ENCODE measurements around the gene GAS2L1.

The GAS2L1 gene

DNA sequence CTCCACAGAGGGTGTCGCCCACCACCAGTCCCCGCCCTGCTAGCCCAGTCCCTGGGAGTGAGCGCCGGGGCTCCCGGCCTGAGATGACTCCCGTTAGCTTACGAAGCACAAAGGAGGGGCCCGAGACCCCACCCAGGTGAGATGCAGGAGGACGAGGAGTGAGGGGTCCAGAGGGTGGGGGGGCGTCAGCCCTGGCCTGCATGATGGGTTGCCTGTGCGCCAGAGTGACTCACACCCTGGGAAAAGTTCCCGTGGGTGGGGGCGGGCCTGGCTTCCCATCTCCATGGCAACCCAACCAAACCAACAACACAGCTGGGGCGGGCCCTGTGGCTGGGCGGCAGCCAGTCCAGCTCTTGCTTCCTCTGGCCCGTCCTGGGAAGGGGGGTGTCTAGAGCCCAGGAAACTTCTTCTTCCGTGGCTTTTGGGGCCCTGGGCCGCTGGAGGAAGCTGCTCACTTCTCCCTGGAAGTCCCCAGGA is 4.5 kb downstream of the GAS2L1 start (continued):
- TF ChIP-seq, protein P1, sequence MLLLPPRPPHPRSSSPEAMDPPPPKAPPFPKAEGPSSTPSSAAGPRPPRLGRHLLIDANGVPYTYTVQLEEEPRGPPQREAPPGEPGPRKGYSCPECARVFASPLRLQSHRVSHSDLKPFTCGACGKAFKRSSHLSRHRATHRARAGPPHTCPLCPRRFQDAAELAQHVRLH (tag by site-specific recombination; IDR thresholded peaks at IDR 0.05) = no peak
- TF ChIP-seq ZNF791 (tag by site-specific recombination; IDR thresholded peaks at IDR 0.05) = no peak
- TF ChIP-seq ZNF354C (tag by site-specific recombination; IDR thresholded peaks at IDR 0.05; ENCODE audit: borderline replicate concordance, low read depth) = no peak
- TF ChIP-seq ZNF701 (tag by site-specific recombination; IDR thresholded peaks at IDR 0.05) = no peak
- TF ChIP-seq, protein P2, sequence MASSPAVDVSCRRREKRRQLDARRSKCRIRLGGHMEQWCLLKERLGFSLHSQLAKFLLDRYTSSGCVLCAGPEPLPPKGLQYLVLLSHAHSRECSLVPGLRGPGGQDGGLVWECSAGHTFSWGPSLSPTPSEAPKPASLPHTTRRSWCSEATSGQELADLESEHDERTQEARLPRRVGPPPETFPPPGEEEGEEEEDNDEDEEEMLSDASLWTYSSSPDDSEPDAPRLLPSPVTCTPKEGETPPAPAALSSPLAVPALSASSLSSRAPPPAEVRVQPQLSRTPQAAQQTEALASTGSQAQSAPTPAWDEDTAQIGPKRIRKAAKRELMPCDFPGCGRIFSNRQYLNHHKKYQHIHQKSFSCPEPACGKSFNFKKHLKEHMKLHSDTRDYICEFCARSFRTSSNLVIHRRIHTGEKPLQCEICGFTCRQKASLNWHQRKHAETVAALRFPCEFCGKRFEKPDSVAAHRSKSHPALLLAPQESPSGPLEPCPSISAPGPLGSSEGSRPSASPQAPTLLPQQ (tag by site-specific recombination; IDR thresholded peaks at IDR 0.05) = 0 out of 2 replicates have a peak, but pooled peaks have one; percentile 60
- no peak for TF ChIP-seq ZNF133 (tag by site-specific recombination; IDR thresholded peaks at IDR 0.05)
- TF ChIP-seq ZFP37 (tag by site-specific recombination; IDR thresholded peaks at IDR 0.05) = no peak
- peak; percentile 57 for TF ChIP-seq SP7 (tag by site-specific recombination; IDR thresholded peaks at IDR 0.05)
- TF ChIP-seq ZFP69B (tag by site-specific recombination; IDR thresholded peaks at IDR 0.05) = no peak
- TF ChIP-seq ZNF544 (tag by site-specific recombination; IDR thresholded peaks at IDR 0.05) = no peak
- TF ChIP-seq ZNF624 (tag by site-specific recombination; IDR thresholded peaks at IDR 0.05) = no peak
- TF ChIP-seq MYNN (tag by site-specific recombination; IDR thresholded peaks at IDR 0.05; ENCODE audit: borderline replicate concordance) = no peak
- TF ChIP-seq ZNF350 (tag by site-specific recombination; IDR thresholded peaks at IDR 0.05) = no peak
- TF ChIP-seq KLF10 (tag by site-specific recombination; IDR thresholded peaks at IDR 0.05) = no peak
- no peak for TF ChIP-seq ZNF664 (tag by site-specific recombination; IDR thresholded peaks at IDR 0.05)
- TF ChIP-seq ZNF223 (tag by site-specific recombination; IDR thresholded peaks at IDR 0.05) = no peak
- no peak for TF ChIP-seq ZNF394 (tag by site-specific recombination; IDR thresholded peaks at IDR 0.05; ENCODE audit: borderline replicate concordance)

DNA sequence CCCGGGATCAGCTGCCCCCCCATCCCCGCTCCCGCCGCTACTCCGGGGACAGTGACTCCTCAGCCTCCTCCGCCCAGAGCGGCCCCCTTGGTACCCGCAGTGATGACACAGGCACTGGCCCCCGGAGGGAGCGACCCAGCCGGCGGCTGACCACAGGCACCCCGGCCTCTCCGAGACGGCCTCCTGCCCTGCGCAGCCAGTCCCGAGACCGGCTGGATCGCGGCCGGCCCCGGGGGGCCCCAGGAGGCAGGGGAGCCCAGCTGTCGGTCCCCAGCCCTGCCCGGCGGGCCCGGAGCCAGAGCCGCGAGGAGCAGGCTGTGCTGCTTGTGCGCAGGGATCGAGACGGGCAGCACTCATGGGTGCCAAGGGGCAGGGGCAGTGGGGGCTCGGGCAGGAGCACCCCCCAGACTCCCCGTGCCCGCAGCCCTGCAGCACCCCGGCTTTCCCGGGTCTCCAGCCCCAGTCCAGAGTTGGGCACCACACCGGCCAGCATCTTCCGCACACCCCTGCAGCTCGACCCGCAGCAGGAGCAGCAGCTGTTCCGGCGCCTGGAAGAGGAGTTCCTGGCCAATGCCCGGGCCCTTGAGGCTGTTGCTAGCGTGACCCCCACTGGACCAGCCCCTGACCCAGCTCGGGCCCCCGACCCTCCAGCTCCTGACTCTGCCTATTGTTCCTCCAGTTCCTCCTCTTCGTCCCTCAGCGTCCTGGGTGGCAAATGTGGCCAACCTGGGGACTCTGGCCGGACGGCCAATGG is 5.2 kb downstream of the GAS2L1 start:
- Histone ChIP-seq H3K4me3 (ENCODE audit: low read depth, low read length) (no peak overlapping the region), H3K9me3 (ENCODE audit: control insufficient read depth, insufficient read depth, low read depth, low read length) (no peaks in the 10 kb centered on the region), H3K27ac (ENCODE audit: extremely low read depth, low read depth, low read length) (no peak overlapping the region), H3K4me1 (ENCODE audit: control insufficient read depth, insufficient read depth, low read length) (peaks cover 14% of the 10 kb centered on the region), H3K36me3 (ENCODE audit: control insufficient read depth in 2 of 2, insufficient read depth in 1 of 2, low read length in 2 of 2) (no peaks in the 10 kb centered on the region)
- ChIA-PET CTCF (interaction anchor here (0.6 to 1.6 kb wide), 5 partner anchors 10 to 89 kb away, joined by 3 to 6 read pairs (median 3); no protein-coding TSS in a partner anchor), POLR2A (interaction anchor here (0.5 to 1.7 kb wide), 6 partner anchors 9 to 169 kb away, joined by 3 to 6 read pairs (median 4); partner anchors contain the start of genes EWSR1 and RHBDD3)
- TF ChIP-seq ZNF830 (tag by site-specific recombination; IDR thresholded peaks at IDR 0.05; ENCODE audit: low read depth) (no peak), BCL11B (tag by site-specific recombination; IDR thresholded peaks at IDR 0.05; ENCODE audit: low read depth) (peak; percentile 55; the same call in 1 of the 2 replicates), ZNF23 (tag by site-specific recombination; IDR thresholded peaks at IDR 0.05; ENCODE audit: borderline replicate concordance) (no peak)

DNA sequence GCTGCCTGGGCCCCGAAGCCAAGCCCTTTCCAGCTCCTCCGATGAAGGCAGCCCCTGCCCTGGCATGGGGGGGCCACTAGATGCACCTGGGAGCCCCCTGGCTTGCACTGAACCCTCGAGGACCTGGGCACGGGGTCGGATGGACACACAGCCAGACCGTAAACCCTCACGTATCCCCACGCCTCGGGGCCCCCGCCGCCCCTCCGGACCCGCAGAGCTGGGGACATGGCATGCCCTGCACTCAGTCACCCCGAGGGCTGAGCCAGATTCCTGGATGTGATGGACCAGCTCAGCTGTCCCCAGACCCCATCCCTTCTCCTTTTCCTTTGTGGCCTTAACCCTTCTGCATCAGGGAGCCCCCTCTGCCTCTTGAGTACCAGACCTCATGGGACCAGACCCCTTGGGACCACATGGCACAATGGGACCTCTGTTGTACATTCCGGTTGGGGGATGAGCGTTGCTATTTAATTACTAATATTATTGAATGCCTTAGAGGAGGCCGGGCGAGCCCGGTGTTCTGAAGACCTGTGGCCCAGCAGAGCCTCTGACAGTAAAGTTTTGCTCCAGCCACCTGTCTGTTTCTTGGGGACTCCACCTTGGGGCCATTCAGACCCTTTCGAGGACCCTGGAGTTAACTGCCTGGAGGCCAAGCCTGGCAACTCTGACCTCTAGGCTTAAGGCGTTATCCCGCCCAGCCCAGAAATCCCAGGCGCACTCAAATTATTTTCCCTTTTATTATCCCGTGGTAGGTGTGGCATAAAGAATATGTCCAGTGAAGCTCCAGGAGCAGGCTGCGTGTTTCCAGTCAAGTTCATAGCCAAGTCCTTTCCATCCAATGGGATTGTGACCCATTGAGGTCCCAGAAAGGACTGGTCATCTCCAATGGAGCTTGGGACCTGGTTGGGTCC is 6.0 kb downstream of the GAS2L1 start:
- H3K4me1 ChIP-seq (ENCODE audit: control insufficient read depth, insufficient read depth, low read length) = peaks cover 14% of the 10 kb centered on the region
- POLR2A ChIA-PET = interaction anchor here (1.7 kb wide), 1 partner anchor 10 kb away, joined by 6 read pairs; no protein-coding TSS in a partner anchor
- no peaks in the 10 kb centered on the region for H3K36me3 ChIP-seq (ENCODE audit: control insufficient read depth in 2 of 2, insufficient read depth in 1 of 2, low read length in 2 of 2)
- TF ChIP-seq ZNF114 (tag by site-specific recombination; IDR thresholded peaks at IDR 0.05) (no peak), ZNF677 (tag by site-specific recombination; IDR thresholded peaks at IDR 0.05) (no peak), ZNF24 (tag by site-specific recombination; IDR thresholded peaks at IDR 0.05) (no peak), ZNF510 (tag by site-specific recombination; IDR thresholded peaks at IDR 0.05; ENCODE audit: insufficient replicate concordance) (no peak)
- H3K9me3 ChIP-seq (ENCODE audit: control insufficient read depth, insufficient read depth, low read depth, low read length) = no peaks in the 10 kb centered on the region
- H3K27ac ChIP-seq (ENCODE audit: extremely low read depth, low read depth, low read length) = no peak overlapping the region
- H3K4me3 ChIP-seq (ENCODE audit: low read depth, low read length) = no peak overlapping the region
- CTCF ChIA-PET = interaction anchor here (0.6 to 1.6 kb wide), 10 partner anchors 9 to 840 kb away, joined by 3 to 6 read pairs (median 3); no protein-coding TSS in a partner anchor

All from HEK293 (cell line).